ENCODE measurements around the gene GUCY2C.

The GUCY2C gene

DNA sequence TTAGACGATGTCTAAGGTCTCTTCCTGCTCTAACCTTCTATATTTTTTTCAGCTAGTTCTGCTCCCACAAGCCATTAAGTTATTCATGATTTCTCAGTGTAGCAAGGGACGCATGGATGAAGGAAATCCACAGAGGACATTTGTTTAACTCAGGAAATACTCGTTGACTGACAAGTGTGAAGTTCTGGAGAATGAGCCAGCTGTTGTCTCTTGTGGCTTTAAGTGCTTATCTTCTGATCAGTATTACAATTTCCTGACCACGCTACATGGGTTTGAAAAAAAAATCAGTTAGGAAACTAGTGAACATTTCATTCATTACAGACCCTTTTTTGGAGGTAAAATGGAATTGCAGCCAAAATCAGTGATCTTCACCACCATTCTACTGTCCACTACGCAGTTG, 53.1 kb downstream of the GUCY2C start:
- H3K9ac ChIP-seq (ENCODE audit: low read length), result no peak overlapping the region

DNA sequence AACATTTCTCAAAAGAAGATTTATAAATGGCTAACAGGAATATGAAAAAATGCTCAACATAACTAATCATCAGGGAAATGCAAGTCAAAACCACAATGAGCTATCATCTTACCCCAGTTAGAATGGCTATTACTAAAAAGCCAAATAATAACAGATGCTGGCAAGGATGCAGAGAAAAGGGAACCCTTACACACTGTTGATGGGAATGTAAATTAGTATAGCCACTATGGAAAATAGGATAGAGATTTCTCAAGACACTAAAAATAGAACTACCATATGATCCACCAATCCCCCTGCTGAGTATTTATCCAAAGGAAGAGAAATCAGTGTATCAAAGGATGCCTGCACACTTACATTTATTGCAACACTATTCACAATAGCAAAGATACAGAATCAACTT, 58.3 kb downstream of the GUCY2C start:
- no peak overlapping the region for H3K9ac ChIP-seq (ENCODE audit: low read length)
- no peaks in the 10 kb centered on the region for H3K79me2 ChIP-seq (ENCODE audit: low read length)
- H2AFZ ChIP-seq (ENCODE audit: low read depth, low read length), result no peak overlapping the region
- H3K9me3 ChIP-seq (ENCODE audit: insufficient read depth, low read length), result no peaks in the 10 kb centered on the region
- no peak overlapping the region for H3K4me2 ChIP-seq (ENCODE audit: low read length)
- no peaks in the 10 kb centered on the region for H4K20me1 ChIP-seq (ENCODE audit: insufficient read depth, low read length)
- no peak for TF ChIP-seq EZH2phosphoT487 (IDR thresholded peaks at IDR 0.05; ENCODE audit: low read depth)
- TF ChIP-seq, protein P1, sequence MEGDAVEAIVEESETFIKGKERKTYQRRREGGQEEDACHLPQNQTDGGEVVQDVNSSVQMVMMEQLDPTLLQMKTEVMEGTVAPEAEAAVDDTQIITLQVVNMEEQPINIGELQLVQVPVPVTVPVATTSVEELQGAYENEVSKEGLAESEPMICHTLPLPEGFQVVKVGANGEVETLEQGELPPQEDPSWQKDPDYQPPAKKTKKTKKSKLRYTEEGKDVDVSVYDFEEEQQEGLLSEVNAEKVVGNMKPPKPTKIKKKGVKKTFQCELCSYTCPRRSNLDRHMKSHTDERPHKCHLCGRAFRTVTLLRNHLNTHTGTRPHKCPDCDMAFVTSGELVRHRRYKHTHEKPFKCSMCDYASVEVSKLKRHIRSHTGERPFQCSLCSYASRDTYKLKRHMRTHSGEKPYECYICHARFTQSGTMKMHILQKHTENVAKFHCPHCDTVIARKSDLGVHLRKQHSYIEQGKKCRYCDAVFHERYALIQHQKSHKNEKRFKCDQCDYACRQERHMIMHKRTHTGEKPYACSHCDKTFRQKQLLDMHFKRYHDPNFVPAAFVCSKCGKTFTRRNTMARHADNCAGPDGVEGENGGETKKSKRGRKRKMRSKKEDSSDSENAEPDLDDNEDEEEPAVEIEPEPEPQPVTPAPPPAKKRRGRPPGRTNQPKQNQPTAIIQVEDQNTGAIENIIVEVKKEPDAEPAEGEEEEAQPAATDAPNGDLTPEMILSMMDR (IDR thresholded peaks at IDR 0.05; ENCODE audit: low read depth, low read length), result no peak
- H3K27me3 ChIP-seq (ENCODE audit: low read depth, low read length), result no peaks in the 10 kb centered on the region
- H3K4me1 ChIP-seq (ENCODE audit: low read length), result no peaks in the 10 kb centered on the region
- no peaks in the 10 kb centered on the region for H3K36me3 ChIP-seq (replicated peaks; ENCODE audit: low read depth, low read length)
- H3K27ac ChIP-seq (ENCODE audit: low read length), result no peak overlapping the region
- H3K4me3 ChIP-seq (ENCODE audit: low read length), result no peak overlapping the region

More for the DNA sequence above, 53.1 kb downstream of the GUCY2C start:
- Histone ChIP-seq H3K4me3 (ENCODE audit: low read length) (no peak overlapping the region), H3K36me3 (replicated peaks; ENCODE audit: low read depth, low read length) (no peaks in the 10 kb centered on the region), H3K27me3 (ENCODE audit: low read depth, low read length) (no peaks in the 10 kb centered on the region), H3K9me3 (ENCODE audit: insufficient read depth, low read length) (no peaks in the 10 kb centered on the region), H3K27ac (ENCODE audit: low read length) (no peak overlapping the region), H2AFZ (ENCODE audit: low read depth, low read length) (no peak overlapping the region), H3K79me2 (ENCODE audit: low read length) (no peaks in the 10 kb centered on the region), H4K20me1 (ENCODE audit: insufficient read depth, low read length) (no peaks in the 10 kb centered on the region), H3K4me2 (ENCODE audit: low read length) (no peak overlapping the region), H3K4me1 (ENCODE audit: low read length) (peaks cover 10% of the 10 kb centered on the region)
- TF ChIP-seq EZH2phosphoT487 (IDR thresholded peaks at IDR 0.05; ENCODE audit: low read depth), result no peak

DNA sequence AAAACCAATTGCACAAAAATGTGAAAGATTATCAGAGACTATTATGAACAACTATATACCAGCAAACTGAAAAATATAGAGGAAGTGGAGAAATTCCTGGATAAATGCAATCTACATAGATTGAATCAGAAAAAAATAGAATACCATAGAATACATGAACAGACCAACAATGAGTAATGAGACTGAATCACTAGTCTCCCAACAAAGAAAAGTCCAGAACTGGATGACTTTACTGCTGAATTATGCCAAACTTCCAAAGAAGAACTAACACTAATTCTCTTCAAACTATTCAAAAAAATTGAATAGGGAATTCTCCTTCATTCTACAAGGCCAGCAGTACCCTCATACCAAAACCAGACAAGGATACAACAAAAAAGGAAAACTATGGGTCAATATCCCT, 60.6 kb downstream of the GUCY2C start:
- Histone ChIP-seq H3K27me3 (ENCODE audit: low read depth, low read length) (no peaks in the 10 kb centered on the region), H3K4me1 (ENCODE audit: low read length) (no peaks in the 10 kb centered on the region), H4K20me1 (ENCODE audit: insufficient read depth, low read length) (no peaks in the 10 kb centered on the region), H3K9me3 (ENCODE audit: insufficient read depth, low read length) (no peaks in the 10 kb centered on the region), H3K79me2 (ENCODE audit: low read length) (no peaks in the 10 kb centered on the region), H3K27ac (ENCODE audit: low read length) (no peak overlapping the region), H3K4me3 (ENCODE audit: low read length) (no peak overlapping the region), H3K36me3 (replicated peaks; ENCODE audit: low read depth, low read length) (no peaks in the 10 kb centered on the region), H3K4me2 (ENCODE audit: low read length) (no peak overlapping the region), H3K9ac (ENCODE audit: low read length) (no peak overlapping the region), H2AFZ (ENCODE audit: low read depth, low read length) (no peak overlapping the region)
- TF ChIP-seq EZH2phosphoT487 (IDR thresholded peaks at IDR 0.05; ENCODE audit: low read depth), result no peak
- TF ChIP-seq, protein P1 (IDR thresholded peaks at IDR 0.05; ENCODE audit: low read depth, low read length), result no peak

DNA sequence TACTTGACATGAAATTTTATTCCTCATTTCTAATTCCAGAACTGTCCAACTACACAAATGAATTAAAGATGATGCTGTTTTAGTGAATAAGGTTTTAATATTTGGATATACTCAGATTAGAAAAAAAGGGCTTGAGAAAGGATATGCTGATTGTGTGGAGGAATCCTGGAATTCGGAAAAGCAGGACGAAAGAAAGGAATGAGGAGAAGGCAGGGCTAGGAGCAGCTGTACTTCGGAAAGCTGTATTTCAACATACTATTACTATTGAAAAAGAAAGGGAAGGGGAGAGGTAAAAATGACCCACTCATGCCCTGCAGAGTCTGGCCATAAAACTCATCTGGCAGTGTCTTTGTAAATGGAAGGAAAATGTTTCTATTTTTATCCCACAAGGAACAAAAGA, 65.6 kb downstream of the GUCY2C start:
- Histone ChIP-seq H2AFZ (ENCODE audit: low read depth, low read length) (no peak overlapping the region), H4K20me1 (ENCODE audit: insufficient read depth, low read length) (no peaks in the 10 kb centered on the region), H3K4me1 (ENCODE audit: low read length) (no peaks in the 10 kb centered on the region), H3K27me3 (ENCODE audit: low read depth, low read length) (no peaks in the 10 kb centered on the region), H3K4me3 (ENCODE audit: low read length) (no peak overlapping the region), H3K36me3 (replicated peaks; ENCODE audit: low read depth, low read length) (no peaks in the 10 kb centered on the region), H3K9me3 (ENCODE audit: insufficient read depth, low read length) (no peaks in the 10 kb centered on the region), H3K27ac (ENCODE audit: low read length) (no peak overlapping the region), H3K9ac (ENCODE audit: low read length) (no peak overlapping the region), H3K79me2 (ENCODE audit: low read length) (no peaks in the 10 kb centered on the region), H3K4me2 (ENCODE audit: low read length) (no peak overlapping the region)
- TF ChIP-seq, protein P1 (IDR thresholded peaks at IDR 0.05; ENCODE audit: low read depth, low read length), result no peak

All from OCI-LY3 (cell line).